GM18517 (cell line): Measurements from ENCODE around the gene PCSK5.
"Not testable (repeated sequence)": the region's sequence is repeated elsewhere in the genome, so short reads cannot be mapped to it uniquely, and the experiment has no call there.

Source experiments
- ATAC-seq: cut with Tn5 transposase; IDR thresholded peaks from one replicate; pipeline ENCODE4 v1.9.1; 2021; ENCODE audit warnings: mild to moderate bottlenecking, moderate library complexity; ENCODE audit not compliant: unreplicated experiment

Gene PCSK5

GRCh38 chr9:76044266-76044819, 153.9 kb downstream of the PCSK5 start:
- no peak for ATAC-seq

GRCh38 chr9:76045221-76045620, 154.7 kb downstream of the PCSK5 start:
- no peak for ATAC-seq

GRCh38 chr9:76049341-76049740, 158.9 kb downstream of the PCSK5 start:
- no peak for ATAC-seq

- no peak for ATAC-seq
Observed at GRCh38 chr9:76067696-76068095, 177.2 kb downstream of the PCSK5 start.

- no peak for ATAC-seq
Observed at GRCh38 chr9:76077537-76077936, 187.1 kb downstream of the PCSK5 start.

GRCh38 chr9:76081281-76081680, 190.8 kb downstream of the PCSK5 start:
- not testable (repeated sequence) for ATAC-seq

- ATAC-seq: no peak
Observed at GRCh38 chr9:76082057-76082456, 191.6 kb downstream of the PCSK5 start.

- no peak for ATAC-seq
Observed at GRCh38 chr9:76085596-76085995, 195.1 kb downstream of the PCSK5 start.

- no peak for ATAC-seq
Observed at GRCh38 chr9:76086539-76086938, 196.1 kb downstream of the PCSK5 start.

GRCh38 chr9:76087976-76088375, 197.5 kb downstream of the PCSK5 start:
- no peak for ATAC-seq

- ATAC-seq: no peak
Observed at GRCh38 chr9:76090330-76090729, 199.9 kb downstream of the PCSK5 start.

GRCh38 chr9:76090909-76091308, 200.4 kb downstream of the PCSK5 start:
- no peak for ATAC-seq

- no peak for ATAC-seq
Observed at GRCh38 chr9:76092572-76092971, 202.1 kb downstream of the PCSK5 start.

- no peak for ATAC-seq
Observed at GRCh38 chr9:76095585-76095984, 205.1 kb downstream of the PCSK5 start.

- no peak for ATAC-seq
Observed at GRCh38 chr9:76099516-76099915, 209.0 kb downstream of the PCSK5 start.

GRCh38 chr9:76101075-76101474, 210.6 kb downstream of the PCSK5 start:
- no peak for ATAC-seq

- ATAC-seq: no peak
Observed at GRCh38 chr9:76101491-76101890, 211.0 kb downstream of the PCSK5 start.

GRCh38 chr9:76101947-76102346, 211.5 kb downstream of the PCSK5 start:
- no peak for ATAC-seq

- no peak for ATAC-seq
Observed at GRCh38 chr9:76103531-76104315, 213.2 kb downstream of the PCSK5 start.

GRCh38 chr9:76107482-76107881, 217.0 kb downstream of the PCSK5 start:
- ATAC-seq: no peak

- ATAC-seq: no peak
Observed at GRCh38 chr9:76109953-76110352, 219.5 kb downstream of the PCSK5 start.

- no peak for ATAC-seq
Observed at GRCh38 chr9:76112151-76112550, 221.7 kb downstream of the PCSK5 start.

- ATAC-seq: no peak
Observed at GRCh38 chr9:76114144-76114543, 223.7 kb downstream of the PCSK5 start.
